Measurements from ENCODE around the gene BPIFB1.

Gene BPIFB1

GRCh38 chr20:33298391-33298790, 15.4 kb downstream of the BPIFB1 start:
- ATAC-seq = no peak
- DNase-seq = no peak

GRCh38 chr20:33299111-33299603, 16.1 kb downstream of the BPIFB1 start:
- DNase-seq (peak; percentile 81), ATAC-seq (peak; percentile 73)

GRCh38 chr20:33301192-33301930, 18.3 kb downstream of the BPIFB1 start:
- no peak for DNase-seq
- peak; percentile 21 for ATAC-seq

GRCh38 chr20:33303595-33303994, 20.6 kb downstream of the BPIFB1 start:
- ATAC-seq = no peak
- no peak for DNase-seq

- no peak for DNase-seq
- no peak for ATAC-seq
Measured at GRCh38 chr20:33304046-33304445, 21.0 kb downstream of the BPIFB1 start.

- no peak for DNase-seq
- no peak for ATAC-seq
Measured at GRCh38 chr20:33305589-33306057, 22.6 kb downstream of the BPIFB1 start.

GRCh38 chr20:33306228-33306627, 23.2 kb downstream of the BPIFB1 start:
- DNase-seq (no peak), ATAC-seq (no peak)

GRCh38 chr20:33306807-33307206, 23.8 kb downstream of the BPIFB1 start:
- DNase-seq = no peak
- ATAC-seq = no peak

- ATAC-seq = no peak
- no peak for DNase-seq
Measured at GRCh38 chr20:33308668-33309067, 25.7 kb downstream of the BPIFB1 start.

- DNase-seq = no peak
- no peak for ATAC-seq
Measured at GRCh38 chr20:33309631-33310030, 26.6 kb downstream of the BPIFB1 start.

- DNase-seq (no peak), ATAC-seq (no peak)
Measured at GRCh38 chr20:33310327-33310899, 27.4 kb downstream of the BPIFB1 start.

- no peak for ATAC-seq
- no peak for DNase-seq
Measured at GRCh38 chr20:33311011-33311410, 28.0 kb downstream of the BPIFB1 start.

GRCh38 chr20:33311996-33312395, 29.0 kb downstream of the BPIFB1 start:
- DNase-seq (no peak), ATAC-seq (no peak)

GRCh38 chr20:33312583-33312982, 29.6 kb downstream of the BPIFB1 start:
- ATAC-seq (no peak), DNase-seq (no peak)

- DNase-seq (no peak), ATAC-seq (no peak)
Measured at GRCh38 chr20:33313686-33314314, 30.8 kb downstream of the BPIFB1 start.

GRCh38 chr20:33316343-33316742, 33.3 kb downstream of the BPIFB1 start:
- ATAC-seq = no peak
- no peak for DNase-seq

GRCh38 chr20:33316958-33317357, 33.9 kb downstream of the BPIFB1 start:
- ATAC-seq = no peak
- DNase-seq = no peak

- ATAC-seq (no peak), DNase-seq (no peak)
Measured at GRCh38 chr20:33317424-33318095, 34.5 kb downstream of the BPIFB1 start.

GRCh38 chr20:33318096-33318429, 35.0 kb downstream of the BPIFB1 start:
- no peak for DNase-seq
- no peak for ATAC-seq

- DNase-seq = no peak
- ATAC-seq = no peak
Measured at GRCh38 chr20:33320006-33320405, 37.0 kb downstream of the BPIFB1 start.

- ATAC-seq (no peak), DNase-seq (no peak)
Measured at GRCh38 chr20:33322456-33322855, 39.4 kb downstream of the BPIFB1 start.

GRCh38 chr20:33323236-33323635, 40.2 kb downstream of the BPIFB1 start:
- DNase-seq = no peak
- no peak for ATAC-seq

GRCh38 chr20:33325350-33325749, 42.3 kb downstream of the BPIFB1 start:
- DNase-seq (no peak), ATAC-seq (no peak)

Measured in stimulated activated naive CD8-positive, alpha-beta T cell treated with anti-CD3 and anti-CD28 coated beads, Interleukin-15, Interleukin-2, amounts not matched to agents 100 U/mL and 50 U/mL, for 24 hours (primary cell).